Neuronal stem cell (in vitro differentiated cells): ENCODE data around the gene HAT1. TPM values are rescaled to one million over a fixed set of nuclear protein-coding genes. Genes with fewer than 3 reads are reported as not detected.
A peak's percentile ranks its signal among the peaks of the same experiment; 100 is the strongest.

ENCODE experiments used
- DNase-seq: peaks from one replicate; pipeline ENCODE4 v3.0.0-alpha.2; 2013; ENCODE audit warnings: low spot score
- H2AFZ ChIP-seq: one replicate; pipeline ENCODE4 v1.6.1; 2013; ENCODE audit warnings: mild to moderate bottlenecking, low read length, inconsistent platforms
- H2AK5ac ChIP-seq: 2 replicates; pipeline ENCODE4 v1.6.1; 2013; ENCODE audit warnings: low read depth, mild to moderate bottlenecking, inconsistent platforms, low read length, moderate library complexity, mixed read lengths
- H2BK120ac ChIP-seq: 2 replicates; pipeline ENCODE4 v1.6.1; 2013; ENCODE audit warnings: low read depth, mild to moderate bottlenecking, inconsistent platforms, low read length, moderate library complexity, mixed read lengths
- H2BK12ac ChIP-seq: one replicate; pipeline ENCODE4 v1.6.1; 2013; ENCODE audit warnings: low read length, inconsistent platforms
- H2BK15ac ChIP-seq: 2 replicates; pipeline ENCODE4 v1.6.1; 2013; ENCODE audit warnings: mild to moderate bottlenecking, low read length, inconsistent platforms, mixed read lengths
- H2BK5ac ChIP-seq: one replicate; pipeline ENCODE4 v1.6.1; 2013; ENCODE audit warnings: inconsistent platforms, mild to moderate bottlenecking, low read length, moderate library complexity
- H3K14ac ChIP-seq: one replicate; pipeline ENCODE4 v1.6.1; 2013; ENCODE audit warnings: low read length, inconsistent platforms
- H3K18ac ChIP-seq: 2 replicates; pipeline ENCODE4 v1.6.1; 2013; ENCODE audit warnings: low read length, inconsistent platforms
- H3K23ac ChIP-seq: 2 replicates; pipeline ENCODE4 v1.6.1; 2013; ENCODE audit warnings: low read depth, mild to moderate bottlenecking, mixed read lengths, low read length, inconsistent platforms; ENCODE audit not compliant: poor library complexity
- H3K27ac ChIP-seq: replicated peaks from 3 replicates; pipeline ENCODE4 v1.5.1; 2013; ENCODE audit warnings: low read length, inconsistent platforms
- H3K27me3 ChIP-seq, 3 experiments: 2 replicates each; pipeline ENCODE4 v1.6.1; 2013; ENCODE audit warnings: low read length in 3 of 3, mild to moderate bottlenecking in 2 of 3, inconsistent platforms in 1 of 3, low read depth in 1 of 3, mixed read lengths in 1 of 3, moderate library complexity in 1 of 3; ENCODE audit not compliant: control insufficient read depth in 3 of 3, insufficient read depth in 3 of 3
- H3K36me3 ChIP-seq, 2 donors: replicated peaks in 1 of 2; 2 replicates each; pipeline ENCODE4 v1.6.1; 2013; ENCODE audit warnings: low read length in 2 of 2; ENCODE audit not compliant: control insufficient read depth in 2 of 2, insufficient read depth in 2 of 2
- H3K4ac ChIP-seq: 2 replicates; pipeline ENCODE4 v1.6.1; 2013; ENCODE audit warnings: inconsistent platforms, mild to moderate bottlenecking, low read length, moderate library complexity
- H3K4me1 ChIP-seq, 2 donors: 1 replicate in 1 of 2; 2 replicates in 1 of 2; pipeline ENCODE4 v1.6.1; 2013; ENCODE audit warnings: low read length in 2 of 2, low read depth in 1 of 2; ENCODE audit not compliant: control insufficient read depth in 2 of 2, insufficient read depth in 1 of 2
- H3K4me2 ChIP-seq: one replicate; pipeline ENCODE4 v1.6.1; 2013; ENCODE audit warnings: mild to moderate bottlenecking, low read length, inconsistent platforms; ENCODE audit not compliant: insufficient read depth, poor library complexity, severe bottlenecking
- H3K4me3 ChIP-seq, 2 donors: 2 replicates each; pipeline ENCODE4 v1.5.1; 2013; ENCODE audit warnings: low read length in 2 of 2, mild to moderate bottlenecking in 2 of 2, inconsistent platforms in 1 of 2, moderate library complexity in 1 of 2
- H3K79me1 ChIP-seq: one replicate; pipeline ENCODE4 v1.6.1; 2013; ENCODE audit warnings: low read depth, mild to moderate bottlenecking, inconsistent platforms, low read length, moderate library complexity
- H3K9ac ChIP-seq: one replicate; pipeline ENCODE4 v1.6.1; 2013; ENCODE audit warnings: mild to moderate bottlenecking, low read depth, low read length, inconsistent platforms; ENCODE audit not compliant: poor library complexity
- H3K9me3 ChIP-seq, 2 donors: replicated peaks in 1 of 2; 2 replicates each; pipeline versions ENCODE3 to v1.6.1; 2013; ENCODE audit warnings: low read length in 2 of 2, mild to moderate bottlenecking in 2 of 2, inconsistent platforms in 1 of 2, low read depth in 1 of 2, mixed read lengths in 1 of 2, moderate library complexity in 1 of 2; ENCODE audit not compliant: control insufficient read depth in 2 of 2, insufficient read depth in 1 of 2
- H4K8ac ChIP-seq: one replicate; pipeline ENCODE4 v1.6.1; 2013; ENCODE audit warnings: low read depth, mild to moderate bottlenecking, inconsistent platforms, low read length, moderate library complexity
- H4K91ac ChIP-seq: one replicate; pipeline ENCODE4 v1.6.1; 2013; ENCODE audit warnings: low read length, low read depth, mild to moderate bottlenecking, inconsistent platforms; ENCODE audit not compliant: poor library complexity
- WGBS, 2 donors: extraction: QIAGEN DNeasy Blood & Tissue Kit; methylation state at CpG; one replicate each; pipeline ENCODE4 v1.1.7; 2013; ENCODE audit warnings: missing lambda C conversion rate in 2 of 2, mixed read lengths in 1 of 2; ENCODE audit not compliant: insufficient read length in 2 of 2, insufficient replicate concordance in 1 of 2; ENCODE audit errors: extremely low coverage in 2 of 2; 5-methylcytosine and 5-hydroxymethylcytosine counted together
- polyA plus RNA-seq, 2 experiments: library from polyadenylated mRNA; stranded (reverse); fragments of 200-250 nt; gene quantifications; one replicate each; pipeline ENCODE4 v1.2.3, GENCODE V29; 2013

The HAT1 gene, protein sequence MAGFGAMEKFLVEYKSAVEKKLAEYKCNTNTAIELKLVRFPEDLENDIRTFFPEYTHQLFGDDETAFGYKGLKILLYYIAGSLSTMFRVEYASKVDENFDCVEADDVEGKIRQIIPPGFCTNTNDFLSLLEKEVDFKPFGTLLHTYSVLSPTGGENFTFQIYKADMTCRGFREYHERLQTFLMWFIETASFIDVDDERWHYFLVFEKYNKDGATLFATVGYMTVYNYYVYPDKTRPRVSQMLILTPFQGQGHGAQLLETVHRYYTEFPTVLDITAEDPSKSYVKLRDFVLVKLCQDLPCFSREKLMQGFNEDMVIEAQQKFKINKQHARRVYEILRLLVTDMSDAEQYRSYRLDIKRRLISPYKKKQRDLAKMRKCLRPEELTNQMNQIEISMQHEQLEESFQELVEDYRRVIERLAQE
- polyA plus RNA-seq (2013, experiment 1 of 2), result 61.3 TPM
- 62.4 TPM for polyA plus RNA-seq (2013, experiment 2 of 2)

DNA sequence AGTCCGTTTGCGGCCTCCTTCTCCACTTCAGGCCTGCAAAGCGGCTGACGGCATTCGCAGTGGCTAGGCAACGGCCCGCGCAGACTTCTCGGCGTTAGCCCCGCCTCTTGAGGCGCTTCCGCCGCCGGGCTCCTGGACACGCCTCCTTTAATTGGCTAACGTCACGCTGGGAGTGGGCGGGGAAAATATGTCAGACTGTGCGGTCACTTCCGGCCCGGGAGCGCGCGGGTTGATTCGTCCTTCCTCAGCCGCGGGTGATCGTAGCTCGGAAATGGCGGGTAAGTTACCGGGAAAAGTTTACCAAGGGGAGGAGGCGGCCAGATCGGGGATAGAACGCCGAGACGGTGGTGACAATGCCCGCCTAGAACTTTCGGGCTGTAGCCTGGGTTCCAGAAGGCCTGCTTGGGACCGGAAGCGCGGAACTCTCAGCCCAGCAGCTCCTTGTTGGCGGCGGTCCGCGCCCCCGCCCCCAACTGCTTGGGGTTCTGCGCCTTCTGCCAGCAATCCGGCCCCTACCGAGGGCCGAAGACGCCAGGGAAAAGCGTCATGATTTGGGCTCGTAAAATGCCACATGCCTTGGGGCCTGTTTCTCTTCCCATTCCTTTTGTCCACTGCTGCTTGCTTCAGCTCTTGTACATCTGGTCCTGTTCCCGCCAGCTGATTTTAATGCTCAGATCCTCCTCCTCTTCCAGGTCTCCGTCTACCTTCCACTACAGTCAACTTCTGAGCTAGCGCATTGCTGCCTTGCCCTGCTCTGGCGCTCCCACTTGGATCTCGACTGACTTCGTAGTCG is at the start of gene HAT1:
HAT1 (plus strand) TSS at position 232 of the 793 bp plus-strand sequence; CDS start at position 272, 40 bp downstream.
- peak within 1 kb of the TSS; percentile 38 for H3K23ac ChIP-seq
- peak within 1 kb of the TSS; percentile 88 for H2AFZ ChIP-seq
- no peak within 1 kb of the TSS for H4K8ac ChIP-seq
- H3K4me3 ChIP-seq, result peak within 1 kb of the TSS; percentile 61 to 98
- H3K9ac ChIP-seq, result peak within 1 kb of the TSS; percentile 90
- H2BK15ac ChIP-seq, result no peak within 1 kb of the TSS
- WGBS, 2 donors, result no CpG with 5 or more reads among the region's 61 CpGs
- H3K27ac ChIP-seq, result peak within 1 kb of the TSS; percentile 55
- H2BK120ac ChIP-seq, result no peak within 1 kb of the TSS
- peak; percentile 98 for DNase-seq
- H3K18ac ChIP-seq, result peak within 1 kb of the TSS; percentile 87
- peaks cover 0 to 30% of the 10 kb centered on the region in 2 donors for H3K36me3 ChIP-seq
- no peak within 1 kb of the TSS for H3K4ac ChIP-seq
- no peak within 1 kb of the TSS for H4K91ac ChIP-seq
- no peak within 1 kb of the TSS for H2BK5ac ChIP-seq
- H3K79me1 ChIP-seq, result no peaks in the 10 kb centered on the region
- no peak within 1 kb of the TSS for H3K14ac ChIP-seq
- H3K27me3 ChIP-seq, result no peaks in the 10 kb centered on the region
- peaks cover 5 to 10% of the 10 kb centered on the region in 2 donors for H3K4me1 ChIP-seq
- H2AK5ac ChIP-seq, result no peak within 1 kb of the TSS
- H3K4me2 ChIP-seq, result peak within 1 kb of the TSS; percentile 84
- H3K9me3 ChIP-seq, result no peaks in the 10 kb centered on the region
- H2BK12ac ChIP-seq, result peak within 1 kb of the TSS; percentile 65

DNA sequence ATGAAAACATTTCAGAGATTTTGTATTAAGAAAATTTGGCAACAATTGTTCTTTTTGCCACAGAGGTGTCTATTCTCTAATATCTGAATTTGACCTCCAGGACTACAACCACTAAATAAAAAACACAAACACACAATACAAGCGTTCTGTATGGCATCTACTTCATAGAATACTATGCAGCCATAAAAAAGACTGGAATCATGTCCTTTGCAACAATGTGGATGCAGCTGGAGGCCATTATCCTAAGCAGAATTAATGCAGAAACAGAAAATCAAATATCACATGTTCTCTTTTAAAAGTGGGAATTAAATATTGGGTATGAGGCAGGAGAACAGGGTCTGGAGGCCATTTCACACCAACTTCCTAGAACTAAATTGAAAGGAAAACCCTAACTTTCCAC is 47.7 kb upstream of the HAT1 start:
- Histone ChIP-seq H2AK5ac (no peak overlapping the region), H3K9ac (no peak overlapping the region), H3K36me3 (peaks cover 0 to 9% of the 10 kb centered on the region in 2 donors), H3K4ac (no peak overlapping the region), H3K18ac (no peak overlapping the region), H2BK12ac (no peak overlapping the region), H3K4me3 (no peak overlapping the region), H3K4me1 (peaks cover 0 to 3% of the 10 kb centered on the region in 2 donors), H4K91ac (no peak overlapping the region), H2BK5ac (no peak overlapping the region), H4K8ac (no peak overlapping the region), H3K14ac (no peak overlapping the region), H3K27ac (no peak overlapping the region), H3K4me2 (no peak overlapping the region), H2BK15ac (no peak overlapping the region), H2BK120ac (no peak overlapping the region), H3K79me1 (no peaks in the 10 kb centered on the region), H3K23ac (no peak overlapping the region), H2AFZ (no peak overlapping the region), H3K9me3 (peaks cover 0 to 4% of the 10 kb centered on the region in 2 donors), H3K27me3 (no peaks in the 10 kb centered on the region)
- no CpG with 5 or more reads among the region's 1 CpG for WGBS, 2 donors
- no peak for DNase-seq

DNA sequence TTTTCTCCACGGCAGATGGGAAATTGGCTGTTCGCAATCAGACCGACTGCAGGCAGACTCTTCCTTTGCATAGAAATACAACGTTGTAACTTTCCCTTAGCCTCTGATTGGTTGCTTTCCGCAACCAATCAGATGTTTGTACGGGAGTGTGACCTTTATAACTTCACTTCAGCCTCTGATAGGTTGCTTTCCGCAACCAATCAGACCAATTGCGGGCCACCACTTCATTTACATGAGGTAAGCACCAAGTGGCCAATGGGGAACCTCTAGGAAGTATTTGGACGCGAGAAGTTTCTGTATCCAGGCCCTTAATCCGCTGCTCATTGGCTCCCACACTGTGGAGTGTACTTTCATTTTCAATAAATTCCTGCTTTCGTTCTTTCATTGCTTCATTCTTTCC is 47.3 kb upstream of the HAT1 start:
- H2AK5ac ChIP-seq, result no peak overlapping the region
- no peak overlapping the region for H3K9ac ChIP-seq
- DNase-seq, result no peak
- H3K4me1 ChIP-seq, result peaks cover 0 to 3% of the 10 kb centered on the region in 2 donors
- H3K18ac ChIP-seq, result no peak overlapping the region
- H4K91ac ChIP-seq, result no peak overlapping the region
- H3K9me3 ChIP-seq, result peaks cover 0 to 4% of the 10 kb centered on the region in 2 donors
- no peak overlapping the region for H3K23ac ChIP-seq
- H3K79me1 ChIP-seq, result no peaks in the 10 kb centered on the region
- H3K4me2 ChIP-seq, result no peak overlapping the region
- H3K14ac ChIP-seq, result no peak overlapping the region
- no peak overlapping the region for H3K4me3 ChIP-seq
- no peak overlapping the region for H3K27ac ChIP-seq
- H2BK5ac ChIP-seq, result no peak overlapping the region
- H3K27me3 ChIP-seq, result no peaks in the 10 kb centered on the region
- H2BK15ac ChIP-seq, result no peak overlapping the region
- no CpG with 5 or more reads among the region's 12 CpGs for WGBS, 2 donors
- H2BK12ac ChIP-seq, result no peak overlapping the region
- H2BK120ac ChIP-seq, result no peak overlapping the region
- H4K8ac ChIP-seq, result no peak overlapping the region
- H2AFZ ChIP-seq, result no peak overlapping the region
- peaks cover 0 to 9% of the 10 kb centered on the region in 2 donors for H3K36me3 ChIP-seq
- no peak overlapping the region for H3K4ac ChIP-seq
